ENCODE results near the gene USP17L13.
"Not testable (repeated sequence)": the region's sequence is repeated elsewhere in the genome, so short reads cannot be mapped to it uniquely, and the experiment has no call there.

The USP17L13 gene
- total RNA-seq: 0 reads per million in 3 donors

- H3K27me3 ChIP-seq (replicated peaks; ENCODE audit: control insufficient read depth, insufficient read depth, low read length, poor library complexity, severe bottlenecking); DNase-seq; H3K4me1 ChIP-seq (ENCODE audit: control insufficient read depth, insufficient read depth, low read length, poor library complexity, severe bottlenecking); H3K9me3 ChIP-seq (ENCODE audit: control insufficient read depth, low read length); H3K36me3 ChIP-seq (ENCODE audit: control insufficient read depth, insufficient read depth, low read length); H3K27ac ChIP-seq (ENCODE audit: insufficient read depth, low read length, poor library complexity, severe bottlenecking); H3K4me3 ChIP-seq (ENCODE audit: insufficient read depth, low read depth, low read length, poor library complexity, severe bottlenecking): not testable (repeated sequence)
Measured at GRCh38 chr4:9224596-9224995, at the start of gene USP17L13. USP17L13 (plus strand) TSS chr4:9224896; CDS start chr4:9224896, 0 bp downstream.

- not testable (repeated sequence) for H3K27me3 ChIP-seq (replicated peaks; ENCODE audit: control insufficient read depth, insufficient read depth, low read length, poor library complexity, severe bottlenecking); DNase-seq; H3K9me3 ChIP-seq (ENCODE audit: control insufficient read depth, low read length); H3K4me3 ChIP-seq (ENCODE audit: insufficient read depth, low read depth, low read length, poor library complexity, severe bottlenecking); H3K36me3 ChIP-seq (ENCODE audit: control insufficient read depth, insufficient read depth, low read length); H3K27ac ChIP-seq (ENCODE audit: insufficient read depth, low read length, poor library complexity, severe bottlenecking); H3K4me1 ChIP-seq (ENCODE audit: control insufficient read depth, insufficient read depth, low read length, poor library complexity, severe bottlenecking)
Measured at GRCh38 chr4:9210357-9210756, 14.3 kb upstream of the USP17L13 start, which contains the start of gene USP17L10. USP17L10 (plus strand) TSS chr4:9210657; CDS start chr4:9210657, 0 bp downstream.

GRCh38 chr4:9214701-9215100, 10.0 kb upstream of the USP17L13 start:
- not testable (repeated sequence) for DNase-seq; H3K9me3 ChIP-seq (ENCODE audit: control insufficient read depth, low read length); H3K36me3 ChIP-seq (ENCODE audit: control insufficient read depth, insufficient read depth, low read length); H3K4me3 ChIP-seq (ENCODE audit: insufficient read depth, low read depth, low read length, poor library complexity, severe bottlenecking); H3K27ac ChIP-seq (ENCODE audit: insufficient read depth, low read length, poor library complexity, severe bottlenecking); H3K4me1 ChIP-seq (ENCODE audit: control insufficient read depth, insufficient read depth, low read length, poor library complexity, severe bottlenecking); H3K27me3 ChIP-seq (replicated peaks; ENCODE audit: control insufficient read depth, insufficient read depth, low read length, poor library complexity, severe bottlenecking)

GRCh38 chr4:9215105-9215504, 9.6 kb upstream of the USP17L13 start, which contains the start of gene USP17L11:
USP17L11 (plus strand) TSS chr4:9215405; CDS start chr4:9215405, 0 bp downstream.
- H3K4me3 ChIP-seq (ENCODE audit: insufficient read depth, low read depth, low read length, poor library complexity, severe bottlenecking); H3K27me3 ChIP-seq (replicated peaks; ENCODE audit: control insufficient read depth, insufficient read depth, low read length, poor library complexity, severe bottlenecking); H3K4me1 ChIP-seq (ENCODE audit: control insufficient read depth, insufficient read depth, low read length, poor library complexity, severe bottlenecking); DNase-seq; H3K36me3 ChIP-seq (ENCODE audit: control insufficient read depth, insufficient read depth, low read length); H3K27ac ChIP-seq (ENCODE audit: insufficient read depth, low read length, poor library complexity, severe bottlenecking); H3K9me3 ChIP-seq (ENCODE audit: control insufficient read depth, low read length): not testable (repeated sequence)

GRCh38 chr4:9219852-9220251, 4.8 kb upstream of the USP17L13 start, which contains the start of gene USP17L12:
USP17L12 (plus strand) TSS chr4:9220152; CDS start chr4:9220152, 0 bp downstream.
- H3K27ac ChIP-seq (ENCODE audit: insufficient read depth, low read length, poor library complexity, severe bottlenecking); H3K9me3 ChIP-seq (ENCODE audit: control insufficient read depth, low read length); H3K4me1 ChIP-seq (ENCODE audit: control insufficient read depth, insufficient read depth, low read length, poor library complexity, severe bottlenecking); DNase-seq; H3K27me3 ChIP-seq (replicated peaks; ENCODE audit: control insufficient read depth, insufficient read depth, low read length, poor library complexity, severe bottlenecking); H3K36me3 ChIP-seq (ENCODE audit: control insufficient read depth, insufficient read depth, low read length); H3K4me3 ChIP-seq (ENCODE audit: insufficient read depth, low read depth, low read length, poor library complexity, severe bottlenecking): not testable (repeated sequence)

GRCh38 chr4:9230249-9230648, 5.6 kb downstream of the USP17L13 start:
- DNase-seq; H3K9me3 ChIP-seq (ENCODE audit: control insufficient read depth, low read length); H3K36me3 ChIP-seq (ENCODE audit: control insufficient read depth, insufficient read depth, low read length); H3K4me1 ChIP-seq (ENCODE audit: control insufficient read depth, insufficient read depth, low read length, poor library complexity, severe bottlenecking); H3K27me3 ChIP-seq (replicated peaks; ENCODE audit: control insufficient read depth, insufficient read depth, low read length, poor library complexity, severe bottlenecking); H3K27ac ChIP-seq (ENCODE audit: insufficient read depth, low read length, poor library complexity, severe bottlenecking); H3K4me3 ChIP-seq (ENCODE audit: insufficient read depth, low read depth, low read length, poor library complexity, severe bottlenecking): not testable (repeated sequence)

- not testable (repeated sequence) for H3K27me3 ChIP-seq (replicated peaks; ENCODE audit: control insufficient read depth, insufficient read depth, low read length, poor library complexity, severe bottlenecking)
Measured at GRCh38 chr4:9234085-9234484, 9.4 kb downstream of the USP17L13 start, which contains the start of gene USP17L15. USP17L15 (plus strand) TSS chr4:9234385; CDS start chr4:9234385, 0 bp downstream.

GRCh38 chr4:9238461-9238860, 13.8 kb downstream of the USP17L13 start:
- not testable (repeated sequence) for H3K4me3 ChIP-seq (ENCODE audit: insufficient read depth, low read depth, low read length, poor library complexity, severe bottlenecking)

More at GRCh38 chr4:9234085-9234484, 9.4 kb downstream of the USP17L13 start, which contains the start of gene USP17L15:
- not testable (repeated sequence) for H3K9me3 ChIP-seq (ENCODE audit: control insufficient read depth, low read length); H3K4me3 ChIP-seq (ENCODE audit: insufficient read depth, low read depth, low read length, poor library complexity, severe bottlenecking); DNase-seq; H3K36me3 ChIP-seq (ENCODE audit: control insufficient read depth, insufficient read depth, low read length); H3K4me1 ChIP-seq (ENCODE audit: control insufficient read depth, insufficient read depth, low read length, poor library complexity, severe bottlenecking); H3K27ac ChIP-seq (ENCODE audit: insufficient read depth, low read length, poor library complexity, severe bottlenecking)

GRCh38 chr4:9243579-9243978, 18.9 kb downstream of the USP17L13 start, which contains the start of gene USP17L17:
USP17L17 (plus strand) TSS chr4:9243879; CDS start chr4:9243879, 0 bp downstream.
- not testable (repeated sequence) for DNase-seq; H3K27me3 ChIP-seq (replicated peaks; ENCODE audit: control insufficient read depth, insufficient read depth, low read length, poor library complexity, severe bottlenecking); H3K4me3 ChIP-seq (ENCODE audit: insufficient read depth, low read depth, low read length, poor library complexity, severe bottlenecking); H3K9me3 ChIP-seq (ENCODE audit: control insufficient read depth, low read length); H3K4me1 ChIP-seq (ENCODE audit: control insufficient read depth, insufficient read depth, low read length, poor library complexity, severe bottlenecking); H3K27ac ChIP-seq (ENCODE audit: insufficient read depth, low read length, poor library complexity, severe bottlenecking); H3K36me3 ChIP-seq (ENCODE audit: control insufficient read depth, insufficient read depth, low read length)

More at GRCh38 chr4:9238461-9238860, 13.8 kb downstream of the USP17L13 start:
- not testable (repeated sequence) for H3K27ac ChIP-seq (ENCODE audit: insufficient read depth, low read length, poor library complexity, severe bottlenecking); H3K9me3 ChIP-seq (ENCODE audit: control insufficient read depth, low read length); H3K27me3 ChIP-seq (replicated peaks; ENCODE audit: control insufficient read depth, insufficient read depth, low read length, poor library complexity, severe bottlenecking); H3K36me3 ChIP-seq (ENCODE audit: control insufficient read depth, insufficient read depth, low read length); DNase-seq; H3K4me1 ChIP-seq (ENCODE audit: control insufficient read depth, insufficient read depth, low read length, poor library complexity, severe bottlenecking)

- H3K27ac ChIP-seq (ENCODE audit: insufficient read depth, low read length, poor library complexity, severe bottlenecking); DNase-seq; H3K4me1 ChIP-seq (ENCODE audit: control insufficient read depth, insufficient read depth, low read length, poor library complexity, severe bottlenecking); H3K36me3 ChIP-seq (ENCODE audit: control insufficient read depth, insufficient read depth, low read length); H3K4me3 ChIP-seq (ENCODE audit: insufficient read depth, low read depth, low read length, poor library complexity, severe bottlenecking); H3K9me3 ChIP-seq (ENCODE audit: control insufficient read depth, low read length); H3K27me3 ChIP-seq (replicated peaks; ENCODE audit: control insufficient read depth, insufficient read depth, low read length, poor library complexity, severe bottlenecking): not testable (repeated sequence)
Measured at GRCh38 chr4:9247953-9248680, 23.4 kb downstream of the USP17L13 start, which contains the start of gene USP17L18. USP17L18 (plus strand) TSS chr4:9248630; CDS start chr4:9248630, 0 bp downstream.

Measured in effector memory CD4-positive, alpha-beta T cell (primary cell).